Naive B cell (primary cell): ENCODE data around the gene OTUB1. TPM values are rescaled to one million over a fixed set of nuclear protein-coding genes. Genes with fewer than 3 reads are reported as not detected.
"Not testable (repeated sequence)": the region's sequence is repeated elsewhere in the genome, so short reads cannot be mapped to it uniquely, and the experiment has no call there.

Source experiments
- ATAC-seq, 2 donors: fragments of 150-1000 bp; cut with Tn5 transposase; 2 replicates each; pipeline ENCODE4 v1.10.0; 2021; ENCODE audit warnings: low read depth in 2 of 2, mild to moderate bottlenecking in 2 of 2, moderate library complexity in 2 of 2
- DNase-seq: peaks from one replicate; pipeline ENCODE4 v3.0.0; 2022
- H3K27ac Mint-ChIP-seq, 6 donors: one replicate each; pipeline ENCODE4 v1.8.0; 2020 to 2022; ENCODE audit warnings: mild to moderate bottlenecking in 6 of 6, mixed read lengths in 6 of 6, moderate library complexity in 5 of 6, inconsistent platforms in 2 of 6
- H3K27me3 Mint-ChIP-seq, 3 donors: one replicate each; pipeline ENCODE4 v1.8.0; 2021 to 2022; ENCODE audit warnings: mixed read lengths in 3 of 3, mild to moderate bottlenecking in 1 of 3
- H3K36me3 Mint-ChIP-seq, 2 donors: one replicate each; pipeline ENCODE4 v1.8.0; 2020 to 2022; ENCODE audit warnings: mixed read lengths in 2 of 2, inconsistent platforms in 1 of 2, mild to moderate bottlenecking in 1 of 2
- H3K4me1 Mint-ChIP-seq, 3 donors: one replicate each; pipeline ENCODE4 v1.8.0; 2020 to 2022; ENCODE audit warnings: mixed read lengths in 3 of 3, inconsistent platforms in 1 of 3, mild to moderate bottlenecking in 1 of 3, moderate library complexity in 1 of 3
- H3K4me3 Mint-ChIP-seq, 8 donors: one replicate each; pipeline ENCODE4 v1.8.0; 2020 to 2022; ENCODE audit warnings: mild to moderate bottlenecking in 8 of 8, mixed read lengths in 8 of 8, moderate library complexity in 8 of 8, inconsistent platforms in 2 of 8
- H3K9me3 Mint-ChIP-seq, 7 donors: one replicate each; pipeline ENCODE4 v1.8.0; 2020 to 2022; ENCODE audit warnings: mixed read lengths in 7 of 7, mild to moderate bottlenecking in 5 of 7, inconsistent platforms in 2 of 7, moderate library complexity in 1 of 7
- polyA plus RNA-seq, 6 donors: library from polyadenylated mRNA; unstranded; fragments of 300-500 nt; fragmentation: Illumina TruSeq; gene quantifications; one replicate each; pipeline ENCODE4 v1.2.3, GENCODE V29; 2021; ENCODE audit warnings: low read depth in 6 of 6

OTUB1 gene
- polyA plus RNA-seq, 6 donors from 2014 or later = 101 to 151 (median 113) TPM

GRCh38 chr11:64038500-64038899 is 52.3 kb downstream of the OTUB1 start:
- no peak overlapping the region for H3K27ac Mint-ChIP-seq

GRCh38 chr11:64039012-64039665 is 52.9 kb downstream of the OTUB1 start:
- DNase-seq (no peak), ATAC-seq (no peak)
- H3K27ac Mint-ChIP-seq = no peak overlapping the region
- H3K4me1 Mint-ChIP-seq = peaks cover 6 to 18% (median 8%) of the 10 kb centered on the region in 3 donors
- H3K4me3 Mint-ChIP-seq = no peak overlapping the region
- H3K36me3 Mint-ChIP-seq = peaks cover 0 to 6% of the 10 kb centered on the region in 2 donors
- peaks cover 9 to 59% (median 28%) of the 10 kb centered on the region in 3 donors for H3K27me3 Mint-ChIP-seq
- H3K9me3 Mint-ChIP-seq = no peaks in the 10 kb centered on the region

More at GRCh38 chr11:64038500-64038899, 52.3 kb downstream of the OTUB1 start:
- DNase-seq (no peak), ATAC-seq (no peak)
- Mint-ChIP-seq H3K4me3 (no peak overlapping the region), H3K36me3 (peaks cover 0 to 6% of the 10 kb centered on the region in 2 donors), H3K27me3 (peaks cover 13 to 63% (median 33%) of the 10 kb centered on the region in 3 donors), H3K4me1 (peaks cover 6 to 17% (median 11%) of the 10 kb centered on the region in 3 donors), H3K9me3 (no peaks in the 10 kb centered on the region)

DNA sequence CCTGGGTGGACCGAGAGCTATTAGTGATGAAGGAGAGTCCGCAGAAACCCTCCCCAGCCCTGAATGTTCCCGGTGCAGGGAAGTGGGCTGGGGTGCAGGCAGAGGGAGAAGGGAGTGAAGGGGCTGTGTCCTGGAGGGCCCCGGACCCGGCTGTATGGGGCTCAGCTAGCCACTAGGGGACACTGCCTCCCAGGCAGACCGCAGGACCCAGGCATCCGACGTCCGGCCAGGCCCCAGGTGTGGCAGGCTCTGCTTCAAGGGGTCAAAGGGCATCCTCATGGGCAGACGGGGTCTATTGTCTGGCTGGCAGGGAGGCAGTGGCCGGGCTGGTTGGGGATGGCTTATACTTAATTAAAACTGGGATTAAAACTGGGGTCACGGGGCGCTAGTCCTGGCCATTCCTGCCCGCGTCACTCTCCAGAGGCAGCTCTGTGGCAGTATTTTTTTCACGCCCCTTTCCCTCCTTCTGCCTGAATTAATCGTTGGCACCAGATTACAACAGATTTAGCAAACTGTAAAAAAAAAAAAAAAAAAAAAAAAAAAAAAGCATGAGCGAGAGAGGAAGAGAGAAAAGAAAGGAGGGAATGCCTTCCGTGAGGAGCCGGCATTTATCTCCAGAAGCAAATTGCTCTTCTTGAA is 54.6 kb downstream of the OTUB1 start:
- H3K36me3 Mint-ChIP-seq = no peaks in the 10 kb centered on the region
- no peak overlapping the region for H3K27ac Mint-ChIP-seq

GRCh38 chr11:64041846-64042245 is 55.6 kb downstream of the OTUB1 start:
- DNase-seq (no peak), ATAC-seq (no peak)
- Mint-ChIP-seq H3K4me1 (peaks cover 0 to 6% (median 0%) of the 10 kb centered on the region in 3 donors), H3K36me3 (no peaks in the 10 kb centered on the region), H3K9me3 (no peaks in the 10 kb centered on the region), H3K4me3 (no peak overlapping the region), H3K27ac (no peak overlapping the region), H3K27me3 (peaks cover 0 to 44% (median 14%) of the 10 kb centered on the region in 3 donors)

More for the DNA sequence above, 54.6 kb downstream of the OTUB1 start:
- no peaks in the 10 kb centered on the region for H3K9me3 Mint-ChIP-seq
- ATAC-seq (no peak), DNase-seq (no peak)
- peaks cover 0 to 46% (median 14%) of the 10 kb centered on the region in 3 donors for H3K27me3 Mint-ChIP-seq
- no peak overlapping the region for H3K4me3 Mint-ChIP-seq
- H3K4me1 Mint-ChIP-seq = peaks cover 0 to 6% (median 0%) of the 10 kb centered on the region in 3 donors

DNA sequence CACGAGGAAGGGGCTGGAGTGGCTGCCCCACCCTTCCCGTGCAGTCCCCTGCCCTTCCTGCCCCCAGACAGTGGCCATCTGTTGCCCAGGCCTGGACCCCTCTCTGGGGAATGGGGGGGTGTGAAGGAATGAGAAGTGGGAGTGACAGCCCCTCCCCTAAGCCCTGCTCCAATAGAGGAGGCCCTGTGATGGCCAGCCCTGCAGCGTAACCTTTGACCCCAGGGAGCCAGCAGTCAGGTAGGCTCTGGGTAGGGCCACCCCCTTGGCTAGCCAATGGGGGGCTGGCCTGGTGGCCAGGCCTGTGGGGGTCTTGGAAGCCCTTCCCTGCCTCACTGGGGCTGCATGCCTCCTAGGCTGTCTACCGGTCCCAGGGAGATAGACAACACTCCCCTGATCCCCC is 56.1 kb downstream of the OTUB1 start:
- Mint-ChIP-seq H3K27ac (no peak overlapping the region), H3K9me3 (no peaks in the 10 kb centered on the region), H3K4me1 (peaks cover 0 to 6% (median 0%) of the 10 kb centered on the region in 3 donors), H3K4me3 (no peak overlapping the region), H3K27me3 (peaks cover 0 to 40% (median 14%) of the 10 kb centered on the region in 3 donors), H3K36me3 (no peaks in the 10 kb centered on the region)
- no peak for ATAC-seq
- DNase-seq = no peak

DNA sequence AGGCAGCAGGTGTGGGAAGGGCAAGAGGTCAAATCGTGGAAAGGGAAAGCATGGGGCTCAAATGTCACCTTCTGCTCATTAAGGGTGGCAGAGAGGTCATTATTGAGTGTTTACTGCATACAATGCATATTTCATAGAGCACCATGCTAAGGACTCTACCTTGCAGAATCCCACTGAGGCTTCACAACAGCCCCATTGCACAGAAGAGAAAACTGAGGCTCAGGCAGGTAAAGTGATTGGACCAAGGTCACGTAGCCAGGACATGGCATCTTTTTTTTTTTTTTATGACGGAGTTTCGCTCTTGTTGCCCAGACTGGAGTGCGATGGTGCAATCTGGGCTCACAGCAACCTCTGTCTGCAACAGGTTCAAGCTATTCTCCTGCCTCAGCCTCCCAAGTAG is 57.3 kb downstream of the OTUB1 start:
- H3K36me3 Mint-ChIP-seq = no peaks in the 10 kb centered on the region
- DNase-seq (no peak), ATAC-seq (no peak)
- H3K27ac Mint-ChIP-seq = no peak overlapping the region
- H3K4me3 Mint-ChIP-seq = no peak overlapping the region
- H3K27me3 Mint-ChIP-seq = peaks cover 0 to 27% (median 14%) of the 10 kb centered on the region in 3 donors
- peaks cover 0 to 6% (median 0%) of the 10 kb centered on the region in 3 donors for H3K4me1 Mint-ChIP-seq
- no peaks in the 10 kb centered on the region for H3K9me3 Mint-ChIP-seq

DNA sequence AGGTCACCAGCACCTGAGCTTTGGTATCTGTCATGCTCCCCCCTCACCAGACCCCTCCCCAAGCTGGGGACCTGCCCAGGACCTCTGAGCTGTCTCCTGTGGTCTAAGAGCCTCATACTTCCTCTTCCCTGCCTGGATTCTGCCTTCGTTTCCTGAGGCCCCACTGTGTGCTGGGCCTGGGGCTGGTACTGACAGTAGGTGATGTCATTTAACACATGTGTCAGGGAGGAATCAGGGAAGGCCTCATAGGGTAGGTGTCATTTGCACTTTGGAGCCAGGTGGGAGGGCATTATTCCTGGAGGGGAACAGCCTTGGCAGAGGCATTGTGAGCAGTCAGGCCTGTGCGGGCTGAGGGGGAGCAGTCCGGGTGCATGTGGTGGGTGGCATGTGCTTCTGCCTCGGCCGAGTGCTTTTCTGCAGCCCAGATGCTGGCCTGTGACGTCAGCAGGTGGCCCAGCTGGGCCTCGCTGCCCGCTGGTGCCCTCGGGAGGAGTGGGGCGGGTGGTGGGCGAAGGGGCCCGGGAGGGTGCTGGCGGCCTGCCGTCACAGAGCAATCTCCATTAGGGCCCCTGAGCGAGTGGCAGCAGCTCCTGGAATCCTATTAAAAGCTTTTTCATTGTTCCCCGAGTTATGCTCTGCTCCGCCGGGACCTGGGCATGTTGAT is 58.6 kb downstream of the OTUB1 start:
- no peaks in the 10 kb centered on the region for H3K36me3 Mint-ChIP-seq
- DNase-seq (no peak), ATAC-seq (no peak)
- H3K27ac Mint-ChIP-seq = no peak overlapping the region
- peaks cover 0 to 14% (median 10%) of the 10 kb centered on the region in 3 donors for H3K27me3 Mint-ChIP-seq
- no peak overlapping the region for H3K4me3 Mint-ChIP-seq
- H3K4me1 Mint-ChIP-seq = peaks cover 0 to 6% (median 0%) of the 10 kb centered on the region in 3 donors
- H3K9me3 Mint-ChIP-seq = no peaks in the 10 kb centered on the region

- DNase-seq (no peak), ATAC-seq (no peak)
- H3K4me3 Mint-ChIP-seq = no peak overlapping the region
- H3K27me3 Mint-ChIP-seq = peaks cover 0 to 6% (median 2%) of the 10 kb centered on the region in 3 donors
- H3K36me3 Mint-ChIP-seq = no peaks in the 10 kb centered on the region
- no peak overlapping the region for H3K27ac Mint-ChIP-seq
- no peaks in the 10 kb centered on the region for H3K9me3 Mint-ChIP-seq
- peaks cover 0 to 6% (median 0%) of the 10 kb centered on the region in 3 donors for H3K4me1 Mint-ChIP-seq
Measured at GRCh38 chr11:64045700-64046099, 59.5 kb downstream of the OTUB1 start.

- H3K9me3 Mint-ChIP-seq, H3K27me3 Mint-ChIP-seq, H3K27ac Mint-ChIP-seq, ATAC-seq, H3K4me3 Mint-ChIP-seq, H3K36me3 Mint-ChIP-seq, DNase-seq, H3K4me1 Mint-ChIP-seq: not testable (repeated sequence)
Measured at GRCh38 chr11:64047373-64047772, 61.1 kb downstream of the OTUB1 start.

Other genes starting within 250 kb of the OTUB1 start
- gene ZFTA, start 217.7 kb upstream of the OTUB1 start, polyA plus RNA-seq = under 1 TPM in 5 of 6 donors, not detected in 1; 0.09 to 0.44 (median 0.23) TPM
- under 1 TPM; 0.24 to 0.78 (median 0.60) TPM for gene SPINDOC, start 173.0 kb upstream of the OTUB1 start, polyA plus RNA-seq
- gene MARK2, start 147.3 kb upstream of the OTUB1 start, polyA plus RNA-seq = 10 to 100 TPM; 31.0 to 66.8 (median 42.9) TPM
- not detected for gene RCOR2, start 69.3 kb upstream of the OTUB1 start, polyA plus RNA-seq
- gene NAA40, start 47.4 kb upstream of the OTUB1 start, polyA plus RNA-seq = 10 to 100 TPM in 4 of 6 donors, 1 to 10 TPM in 2; 8.2 to 18.4 (median 11.8) TPM
- gene COX8A, start 11.8 kb upstream of the OTUB1 start, polyA plus RNA-seq = 100 to 1,000 TPM; 244 to 345 (median 285) TPM
- gene FLRT1, start 49.5 kb downstream of the OTUB1 start, polyA plus RNA-seq = not detected
- 1 to 10 TPM; 1.5 to 7.0 (median 3.2) TPM for gene MACROD1, start 179.7 kb downstream of the OTUB1 start, polyA plus RNA-seq
- 10 to 100 TPM; 26.3 to 92.4 (median 63.3) TPM for gene STIP1, start 199.7 kb downstream of the OTUB1 start, polyA plus RNA-seq
- 100 to 1,000 TPM in 5 of 6 donors, 10 to 100 TPM in 1; 98.6 to 148 (median 118) TPM for gene FERMT3, start 220.3 kb downstream of the OTUB1 start, polyA plus RNA-seq
- gene TRPT1, start 239.7 kb downstream of the OTUB1 start, polyA plus RNA-seq = 10 to 100 TPM; 60.7 to 97.6 (median 86.0) TPM
- gene NUDT22, start 239.8 kb downstream of the OTUB1 start, polyA plus RNA-seq = 10 to 100 TPM; 43.6 to 96.6 (median 62.6) TPM
- gene DNAJC4, start 244.1 kb downstream of the OTUB1 start, polyA plus RNA-seq = 10 to 100 TPM; 41.9 to 66.6 (median 50.5) TPM
- gene VEGFB, start 248.1 kb downstream of the OTUB1 start, polyA plus RNA-seq = 10 to 100 TPM; 10.9 to 33.7 (median 28.1) TPM